H1 (cell line): ENCODE measurements around the gene ASCL5. TPM values are rescaled to one million over a fixed set of nuclear protein-coding genes. Genes with fewer than 3 reads are reported as not detected.

Experiments used
- CTCF ChIA-PET: fragments of 300-600 bp; sonication (Branson Sonifier 250); formaldehyde crosslinking; loops from one replicate; lab custom pipeline; 2021; ENCODE audit not compliant: partially characterized antibody; lab: Charles Lee
- POLR2A ChIA-PET: fragments of 300-600 bp; sonication (Branson Sonifier 250); formaldehyde crosslinking; loops from one replicate; lab custom pipeline; 2021; ENCODE audit warnings: inconsistent platforms; ENCODE audit not compliant: partially characterized antibody; lab: Charles Lee
- DNase-seq, 2 experiments: peaks; one replicate each; pipeline versions ENCODE4 v3.0.0 to v3.0.0-alpha.2; 2010 to 2022; ENCODE audit warnings: low spot score in 2 of 2, low read depth in 1 of 2, mixed read lengths in 1 of 2
- FAIRE-seq: peaks from 2 replicates; lab custom pipeline; 2011; peaks lifted over from hg19 to GRCh38; lab: Jason Lieb, UNC
- H2AFZ ChIP-seq: 2 replicates; pipeline ENCODE4 v1.8.1; 2012; ENCODE audit warnings: low read length, inconsistent platforms
- H2AK5ac ChIP-seq: 2 replicates; pipeline ENCODE4 v1.6.1; 2013; ENCODE audit warnings: low read depth, low read length
- H2BK120ac ChIP-seq: replicated peaks from 2 replicates; pipeline ENCODE3; 2013; ENCODE audit warnings: low read depth, low read length, inconsistent platforms
- H2BK12ac ChIP-seq: 2 replicates; pipeline ENCODE4 v1.6.1; 2013; ENCODE audit warnings: low read depth, low read length
- H2BK15ac ChIP-seq: 2 replicates; pipeline ENCODE4 v1.6.1; 2013; ENCODE audit warnings: low read length
- H2BK20ac ChIP-seq: 2 replicates; pipeline ENCODE4 v1.6.1; 2013; ENCODE audit warnings: low read length
- H2BK5ac ChIP-seq: 2 replicates; pipeline ENCODE4 v1.6.1; 2013; ENCODE audit warnings: low read depth, low read length
- H3K14ac ChIP-seq: 2 replicates; pipeline ENCODE4 v1.6.1; 2013; ENCODE audit warnings: inconsistent platforms; ENCODE audit not compliant: insufficient read length
- H3K18ac ChIP-seq: 2 replicates; pipeline ENCODE4 v1.6.1; 2013; ENCODE audit warnings: low read length; ENCODE audit errors: extremely low read depth
- H3K23ac ChIP-seq: 2 replicates; pipeline ENCODE4 v1.6.1; 2013; ENCODE audit warnings: inconsistent platforms; ENCODE audit not compliant: insufficient read length
- H3K23me2 ChIP-seq: 2 replicates; pipeline ENCODE4 v1.6.1; 2013; ENCODE audit warnings: low read depth, low read length
- H3K27ac ChIP-seq: 2 replicates; pipeline ENCODE4 v1.6.1; 2011; ENCODE audit warnings: low read depth, low read length, inconsistent platforms
- H3K27me3 ChIP-seq, 4 experiments: replicated peaks in 1 of 4; 1 replicate in 1 of 4; 2 replicates in 3 of 4; pipeline versions ENCODE4 v1.6.1 to v1.8.1; 2011 to 2013; ENCODE audit warnings: low read length in 3 of 4, mild to moderate bottlenecking in 3 of 4, inconsistent platforms in 2 of 4, mixed read lengths in 2 of 4, moderate library complexity in 1 of 4; ENCODE audit not compliant: control insufficient read depth in 3 of 4, insufficient read depth in 3 of 4; ENCODE audit errors: extremely low read depth in 1 of 4
- H3K36me3 ChIP-seq, 4 experiments: 2 replicates each; pipeline versions ENCODE4 v1.6.1 to v1.8.1; 2011 to 2013; ENCODE audit warnings: mild to moderate bottlenecking in 4 of 4, low read length in 3 of 4, moderate library complexity in 2 of 4, control low read depth in 1 of 4, inconsistent platforms in 1 of 4; ENCODE audit not compliant: insufficient read depth in 4 of 4, control insufficient read depth in 2 of 4
- H3K4ac ChIP-seq: replicated peaks from 2 replicates; pipeline ENCODE3; 2013; ENCODE audit warnings: low read length, low read depth, mixed read lengths, inconsistent platforms; ENCODE audit not compliant: insufficient read length
- H3K4me1 ChIP-seq, 4 experiments: replicated peaks in 1 of 4; 1 replicate in 1 of 4; 2 replicates in 3 of 4; pipeline versions ENCODE4 v1.6.1 to v1.8.1; 2011 to 2013; ENCODE audit warnings: low read length in 3 of 4, inconsistent platforms in 2 of 4, mixed read lengths in 1 of 4; ENCODE audit not compliant: insufficient read depth in 4 of 4, control insufficient read depth in 3 of 4
- H3K4me2 ChIP-seq, 2 experiments: 2 replicates each; pipeline versions ENCODE4 v1.6.1 to v1.8.1; 2011 to 2013; ENCODE audit warnings: low read depth in 2 of 2, low read length in 2 of 2, control low read depth in 1 of 2, inconsistent platforms in 1 of 2, mild to moderate bottlenecking in 1 of 2; ENCODE audit not compliant: insufficient read depth in 1 of 2
- H3K4me3 ChIP-seq, 4 experiments: fragments of 200-600, 300-600 bp in 1 of 4; sonication (generic), shearing (Covaris generic), sonication (Bioruptor Twin) in 1 of 4; 2 replicates each; pipeline versions ENCODE4 v1.5.1 to v1.8.1; 2011 to 2016; ENCODE audit warnings: low read length in 4 of 4, low read depth in 3 of 4, control low read depth in 2 of 4, inconsistent platforms in 2 of 4, mild to moderate bottlenecking in 2 of 4, mixed read lengths in 1 of 4, moderate library complexity in 1 of 4; ENCODE audit not compliant: insufficient read depth in 2 of 4; ENCODE audit errors: extremely low read depth in 1 of 4
- H3K56ac ChIP-seq: replicated peaks from 2 replicates; pipeline ENCODE3; 2013; ENCODE audit warnings: low read depth, mild to moderate bottlenecking, mixed read lengths, low read length, inconsistent platforms; ENCODE audit not compliant: insufficient read length
- H3K79me1 ChIP-seq: 2 replicates; pipeline ENCODE4 v1.6.1; 2013; ENCODE audit warnings: low read depth, low read length, control low read depth
- H3K79me2 ChIP-seq, 2 experiments: 2 replicates each; pipeline versions ENCODE4 v1.6.1 to v1.8.1; 2012 to 2013; ENCODE audit warnings: low read length in 2 of 2, mild to moderate bottlenecking in 2 of 2, inconsistent platforms in 1 of 2; ENCODE audit not compliant: insufficient read depth in 2 of 2, control insufficient read depth in 1 of 2
- H3K9ac ChIP-seq, 4 experiments: replicated peaks in 1 of 4; 1 replicate in 1 of 4; 2 replicates in 3 of 4; pipeline versions ENCODE4 v1.6.1 to v1.8.1; 2011 to 2013; ENCODE audit warnings: low read depth in 3 of 4, low read length in 3 of 4, control low read depth in 2 of 4, mild to moderate bottlenecking in 2 of 4, moderate library complexity in 2 of 4, inconsistent platforms in 1 of 4; ENCODE audit errors: extremely low read depth in 1 of 4
- H3K9me3 ChIP-seq, 2 experiments: 2 replicates each; pipeline versions ENCODE4 v1.6.1 to v1.8.1; 2012 to 2013; ENCODE audit warnings: mild to moderate bottlenecking in 2 of 2, moderate library complexity in 2 of 2, control low read depth in 1 of 2, inconsistent platforms in 1 of 2, low read depth in 1 of 2, low read length in 1 of 2, mixed read lengths in 1 of 2; ENCODE audit not compliant: insufficient read depth in 2 of 2
- H4K20me1 ChIP-seq, 2 experiments: replicated peaks in 1 of 2; 2 replicates each; pipeline versions ENCODE3 to v1.8.1; 2011 to 2013; ENCODE audit warnings: inconsistent platforms in 2 of 2, low read length in 2 of 2, mild to moderate bottlenecking in 1 of 2; ENCODE audit not compliant: insufficient read depth in 2 of 2, control insufficient read depth in 1 of 2
- H4K5ac ChIP-seq: 2 replicates; pipeline ENCODE4 v1.6.1; 2013; ENCODE audit warnings: low read length, low read depth, mixed read lengths, inconsistent platforms; ENCODE audit not compliant: insufficient read length
- H4K8ac ChIP-seq: 2 replicates; pipeline ENCODE4 v1.8.0; 2013; ENCODE audit warnings: mild to moderate bottlenecking, moderate library complexity, low read length, inconsistent platforms; ENCODE audit not compliant: insufficient read depth; ENCODE audit errors: extremely low read depth
- H4K91ac ChIP-seq: replicated peaks from 2 replicates; pipeline ENCODE3; 2013; ENCODE audit warnings: low read length, mixed read lengths, inconsistent platforms; ENCODE audit not compliant: insufficient read length
- ATF2 ChIP-seq: IDR thresholded peaks from 2 replicates; pipeline ENCODE4 v1.6.1; 2012; ENCODE audit warnings: low read length, inconsistent platforms
- FOSL1 ChIP-seq: IDR thresholded peaks from 2 replicates; pipeline ENCODE4 v1.6.1; 2011; ENCODE audit warnings: mild to moderate bottlenecking, low read depth, low read length, moderate library complexity; ENCODE audit not compliant: insufficient read depth
- HDAC2 ChIP-seq, 2 experiments: fragments of 300-600 bp in 1 of 2; sonication (generic) in 1 of 2; IDR thresholded peaks; 2 replicates each; pipeline ENCODE4 v1.6.1; 2011 to 2012; ENCODE audit warnings: low read depth in 2 of 2, low read length in 2 of 2, mild to moderate bottlenecking in 2 of 2, moderate library complexity in 2 of 2, borderline replicate concordance in 1 of 2, inconsistent platforms in 1 of 2
- NANOG ChIP-seq: IDR thresholded peaks from 2 replicates; pipeline ENCODE4 v1.6.1; 2011; ENCODE audit warnings: low read length, low read depth, mild to moderate bottlenecking, inconsistent platforms; ENCODE audit not compliant: insufficient read depth, poor library complexity, severe bottlenecking
- TCF12 ChIP-seq: IDR thresholded peaks from 2 replicates; pipeline ENCODE4 v1.6.1; 2011; ENCODE audit warnings: low read depth, mild to moderate bottlenecking, low read length
- USF2 ChIP-seq: IDR thresholded peaks from 2 replicates; pipeline ENCODE4 v1.6.1; 2011; ENCODE audit warnings: low read length, improper control_type of control experiment
- WGBS, 2 experiments: shearing (Covaris generic) in 1 of 2; methylation state at CpG; one replicate each; pipeline versions ENCODE4 v1.1.6 to v1.1.7; 2013 to 2015; ENCODE audit warnings: low lambda C conversion rate in 2 of 2, mixed read lengths in 2 of 2, inconsistent platforms in 1 of 2, low coverage in 1 of 2, missing lambda C conversion rate in 1 of 2; ENCODE audit not compliant: insufficient replicate concordance in 2 of 2, insufficient coverage in 1 of 2, insufficient read length in 1 of 2; ENCODE audit errors: extremely low coverage in 1 of 2, missing lambda C conversion rate in 1 of 2; 5-methylcytosine and 5-hydroxymethylcytosine counted together
- polyA plus RNA-seq, 7 experiments: library from polyadenylated mRNA; depleted of rRNA in 3 of 7; stranded (reverse) in 5 of 7; unstranded in 2 of 7; fragments of >200 nt in 5 of 7; fragments of 200-250 nt in 2 of 7; gene quantifications; 1 replicate in 5 of 7; 2 replicates in 1 of 7; 4 replicates in 1 of 7; pipeline versions ENCODE4 v1.2.1 to v1.2.3, GENCODE V29; 2011 to 2013; ENCODE audit warnings: missing spikeins in 2 of 7, mixed read lengths in 2 of 7
- total RNA-seq: library from RNA; stranded (reverse); fragmentation: NEBNext Ultra II Directional; extraction: Animal tissue kit (Norgen Biotek cat#: 25700); gene quantifications from 2 replicates; pipeline ENCODE4 v1.2.1, GENCODE V29; 2021

The ASCL5 gene
- total and polyA plus RNA-seq, 2 of the 8 experiments (the other 6 are each of a cell fraction or from before 2014, with no cell fraction given): 0.29 to 0.41 TPM

GRCh38 chr1:201112926-201113325 lies 14.1 kb downstream of the ASCL5 start:
- no peak overlapping the region for H3K18ac ChIP-seq

More at GRCh38 chr1:201112926-201113325, 14.1 kb downstream of the ASCL5 start:
- H2BK120ac ChIP-seq: no peak overlapping the region
- H4K5ac ChIP-seq: no peak overlapping the region
- H3K4me2 ChIP-seq: no peak overlapping the region
- H3K36me3 ChIP-seq: no peaks in the 10 kb centered on the region
- POLR2A ChIA-PET: interaction anchor here (3.1 kb wide), 1 partner anchor 27 kb away, joined by 15 read pairs; no protein-coding TSS in a partner anchor
- peaks cover 0 to 9% (median 3%) of the 10 kb centered on the region in 4 experiments; a peak in 3 of 7 replicates for H3K4me1 ChIP-seq
- H2BK15ac ChIP-seq: no peak overlapping the region
- H3K56ac ChIP-seq: no peak overlapping the region
- H4K91ac ChIP-seq: no peak overlapping the region
- no peak overlapping the region for H2BK5ac ChIP-seq
- H3K27me3 ChIP-seq: peaks cover 9 to 27% (median 21%) of the 10 kb centered on the region in 4 experiments
- H2AK5ac ChIP-seq: no peak overlapping the region
- FAIRE-seq: no peak
- no peak for DNase-seq
- no peak overlapping the region for H3K23ac ChIP-seq
- H3K9ac ChIP-seq: no peak overlapping the region
- H3K4me3 ChIP-seq: no peak overlapping the region
- no peaks in the 10 kb centered on the region; a peak in 1 of 4 replicates for H3K9me3 ChIP-seq
- H3K27ac ChIP-seq: no peak overlapping the region
- TF ChIP-seq NANOG (no peak), FOSL1 (no peak), TCF12 (no peak), USF2 (no peak), HDAC2 (IDR thresholded peaks at IDR 0.05; ENCODE audit: borderline replicate concordance in 1 of 2, low read depth in 2 of 2, low read length in 2 of 2) (no peak), ATF2 (no peak)
- TF ChIP-seq, all 59 proteins: peak for 0
- Histone ChIP-seq H3K4ac (no peak overlapping the region), H4K20me1 (no peaks in the 10 kb centered on the region), H3K79me2 (no peaks in the 10 kb centered on the region), H3K23me2 (peaks cover 7% of the 10 kb centered on the region; the same call in 1 of the 2 replicates), H3K79me1 (no peaks in the 10 kb centered on the region), H2AFZ (no peak overlapping the region), H2BK12ac (no peak overlapping the region), H2BK20ac (no peak overlapping the region), H4K8ac (no peak overlapping the region), H3K14ac (no peak overlapping the region)
- 95% methylated on average over 3 of the region's 3 CpGs; no CpG with 5 or more reads in 1 of the 2 experiments for WGBS, 2 experiments
- CTCF ChIA-PET: interaction anchor here (0.8 to 16.3 kb wide), 24 partner anchors 8 to 225 kb away, joined by 3 to 343 read pairs (median 6); no protein-coding TSS in a partner anchor
